Thoracic aorta (tissue), 2 donors: Measurements from ENCODE around the gene ILRUN. TPM values are rescaled to one million over a fixed set of nuclear protein-coding genes. Genes with fewer than 3 reads are reported as not detected.
A peak's percentile ranks its signal among the peaks of the same experiment; 100 is the strongest.
"Not testable (repeated sequence)": the region's sequence is repeated elsewhere in the genome, so short reads cannot be mapped to it uniquely, and the experiment has no call there.

ENCODE experiments used
- ATAC-seq: fragments of 150-250 bp; one replicate; pipeline ENCODE4 v1.8.0; 2017; ENCODE audit warnings: low read depth; ENCODE audit not compliant: insufficient number of reproducible peaks, low FRiP score
- DNase-seq: peaks from one replicate; pipeline ENCODE4 v3.0.0-alpha.2; 2020; ENCODE audit warnings: low spot score
- H3K27ac ChIP-seq, 2 donors: fragments of 200-600 bp; sonication (generic); 1 replicate in 1 of 2; 2 replicates in 1 of 2; pipeline ENCODE4 v1.5.1; 2016; ENCODE audit warnings: mild to moderate bottlenecking in 2 of 2, moderate library complexity in 2 of 2
- H3K27me3 ChIP-seq: fragments of 200-600 bp; sonication (generic); replicated peaks from 2 replicates; pipeline ENCODE4 v1.6.0; 2016; ENCODE audit warnings: mild to moderate bottlenecking; ENCODE audit not compliant: insufficient read depth
- H3K36me3 ChIP-seq: fragments of 200-600 bp; sonication (generic); one replicate; pipeline ENCODE4 v1.5.1; 2016
- H3K4me1 ChIP-seq, 2 donors: fragments of 200-600 bp; sonication (generic); 1 replicate in 1 of 2; 2 replicates in 1 of 2; pipeline versions ENCODE4 v1.5.1 to v1.6.0; 2016; ENCODE audit warnings: low read depth in 2 of 2, mild to moderate bottlenecking in 1 of 2; ENCODE audit not compliant: control insufficient read depth in 1 of 2
- H3K4me3 ChIP-seq: fragments of 200-600 bp; sonication (generic); 2 replicates; pipeline ENCODE4 v1.5.1; 2016; ENCODE audit warnings: mild to moderate bottlenecking
- H3K9me3 ChIP-seq: fragments of 200-600 bp; sonication (generic); 2 replicates; pipeline ENCODE4 v1.5.1; 2016
- total RNA-seq, 2 donors: library from RNA; depleted of rRNA; stranded (reverse); fragments of >200 nt; gene quantifications; one replicate each; pipeline versions ENCODE4 v1.1.0 to v1.2.3, GENCODE V29; 2016
- TF ChIP-seq, protein P1 (sequence below): fragments of 200-600 bp; sonication (generic); IDR thresholded peaks from one replicate; pipeline ENCODE4 v1.5.1; 2019; ENCODE audit warnings: antibody characterized with exemption

Gene ILRUN
- total RNA-seq, 2 donors from 2014 or later: 75.4 to 78.9 TPM

DNA sequence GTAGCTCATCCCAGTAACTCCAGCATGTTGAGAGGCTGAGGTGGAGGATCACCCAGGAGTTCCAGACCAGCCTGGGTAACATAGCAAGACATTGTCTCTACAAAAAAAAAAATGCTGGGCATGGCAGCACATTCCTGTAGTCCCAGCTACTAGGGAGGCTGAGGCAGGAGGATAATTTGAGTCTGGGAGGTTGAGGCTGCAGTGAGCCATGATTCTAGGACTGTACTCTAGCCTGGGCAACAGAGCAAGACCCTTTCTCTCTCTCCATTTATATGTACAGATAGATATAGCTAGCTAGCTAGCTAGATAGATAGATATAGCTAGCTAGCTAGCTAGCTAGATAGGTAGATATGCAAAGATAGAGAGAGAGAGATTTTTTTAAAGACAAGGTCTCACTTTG, 20.4 kb downstream of the ILRUN start:
- ATAC-seq (no peak), DNase-seq (no peak)
- H3K27ac ChIP-seq: no peak overlapping the region
- no peaks in the 10 kb centered on the region for H3K36me3 ChIP-seq
- peaks cover 48 to 51% of the 10 kb centered on the region in 2 donors for H3K4me1 ChIP-seq
- TF ChIP-seq, protein P1, sequence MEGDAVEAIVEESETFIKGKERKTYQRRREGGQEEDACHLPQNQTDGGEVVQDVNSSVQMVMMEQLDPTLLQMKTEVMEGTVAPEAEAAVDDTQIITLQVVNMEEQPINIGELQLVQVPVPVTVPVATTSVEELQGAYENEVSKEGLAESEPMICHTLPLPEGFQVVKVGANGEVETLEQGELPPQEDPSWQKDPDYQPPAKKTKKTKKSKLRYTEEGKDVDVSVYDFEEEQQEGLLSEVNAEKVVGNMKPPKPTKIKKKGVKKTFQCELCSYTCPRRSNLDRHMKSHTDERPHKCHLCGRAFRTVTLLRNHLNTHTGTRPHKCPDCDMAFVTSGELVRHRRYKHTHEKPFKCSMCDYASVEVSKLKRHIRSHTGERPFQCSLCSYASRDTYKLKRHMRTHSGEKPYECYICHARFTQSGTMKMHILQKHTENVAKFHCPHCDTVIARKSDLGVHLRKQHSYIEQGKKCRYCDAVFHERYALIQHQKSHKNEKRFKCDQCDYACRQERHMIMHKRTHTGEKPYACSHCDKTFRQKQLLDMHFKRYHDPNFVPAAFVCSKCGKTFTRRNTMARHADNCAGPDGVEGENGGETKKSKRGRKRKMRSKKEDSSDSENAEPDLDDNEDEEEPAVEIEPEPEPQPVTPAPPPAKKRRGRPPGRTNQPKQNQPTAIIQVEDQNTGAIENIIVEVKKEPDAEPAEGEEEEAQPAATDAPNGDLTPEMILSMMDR: no peak
- H3K27me3 ChIP-seq: no peaks in the 10 kb centered on the region
- no peaks in the 10 kb centered on the region for H3K9me3 ChIP-seq
- no peak overlapping the region for H3K4me3 ChIP-seq

DNA sequence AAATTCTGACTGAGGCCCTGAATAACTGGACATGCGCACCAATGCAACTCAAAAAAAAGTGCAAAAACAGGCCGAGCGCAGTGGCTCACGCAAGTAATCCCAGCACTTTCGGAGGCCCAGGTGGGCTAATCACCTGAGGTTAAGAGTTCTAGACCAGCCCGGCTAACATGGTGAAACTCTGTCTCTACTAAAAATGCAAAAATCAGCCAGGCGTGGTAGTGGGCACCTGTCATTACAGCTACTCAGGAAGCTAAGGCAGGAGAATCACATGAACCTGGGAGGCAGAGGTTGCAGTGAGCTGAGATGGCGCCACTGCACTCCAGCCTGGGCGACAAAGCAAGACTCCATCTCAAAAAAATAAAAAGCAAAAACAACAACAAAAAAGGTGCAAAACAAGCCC, 21.6 kb downstream of the ILRUN start:
- not testable (repeated sequence) for H3K27ac ChIP-seq, H3K4me3 ChIP-seq, H3K36me3 ChIP-seq, H3K9me3 ChIP-seq, H3K27me3 ChIP-seq, DNase-seq, ATAC-seq
- H3K4me1 ChIP-seq: peaks cover 41 to 42% of the 10 kb centered on the region in 2 donors

DNA sequence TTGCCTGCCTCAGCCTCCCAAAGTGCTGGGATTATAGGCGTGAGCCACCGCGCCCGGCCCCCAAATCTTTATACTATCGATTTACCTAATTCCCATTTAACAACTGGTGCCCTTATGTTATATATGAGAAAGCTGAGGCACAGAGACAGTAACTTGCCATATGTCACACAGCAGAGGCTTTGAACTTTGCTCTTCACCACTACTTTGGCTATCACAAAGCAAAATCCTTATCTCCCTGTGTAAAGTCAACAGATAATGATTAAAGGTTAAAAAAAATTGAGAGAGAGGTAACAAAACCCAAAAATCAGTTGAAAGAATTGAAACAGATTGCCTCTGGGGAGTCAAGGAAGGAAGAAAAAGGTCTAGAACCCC, 22.3 kb downstream of the ILRUN start:
- ATAC-seq (no peak), DNase-seq (no peak)
- no peaks in the 10 kb centered on the region for H3K27me3 ChIP-seq
- peak overlapping the region in 1 of 2 donors; percentile 15 for H3K27ac ChIP-seq
- no peaks in the 10 kb centered on the region for H3K9me3 ChIP-seq
- H3K4me1 ChIP-seq: peaks cover 35 to 36% of the 10 kb centered on the region in 2 donors
- no peak overlapping the region for H3K4me3 ChIP-seq
- TF ChIP-seq, protein P1: no peak
- H3K36me3 ChIP-seq: no peaks in the 10 kb centered on the region

DNA sequence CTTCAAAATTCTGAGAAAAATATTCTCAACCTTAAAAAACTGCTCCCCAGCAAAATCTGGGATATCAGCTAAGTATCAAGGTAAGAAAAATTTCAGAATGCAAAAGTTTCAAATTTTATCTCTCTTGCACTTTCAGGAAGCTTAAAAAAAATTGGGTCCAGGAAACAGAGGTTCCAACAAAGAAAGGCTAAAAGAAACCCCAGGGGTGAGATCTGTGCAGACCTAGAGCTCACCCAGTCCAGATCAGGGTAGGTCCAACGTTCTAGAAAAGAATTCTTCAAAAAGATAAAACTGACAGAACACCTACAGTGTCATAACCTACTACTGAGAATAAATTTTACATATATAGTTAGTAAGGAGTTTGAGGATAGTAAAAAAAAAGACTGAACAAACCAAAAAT, 23.5 kb downstream of the ILRUN start:
- Histone ChIP-seq H3K4me1 (peaks cover 33 to 36% of the 10 kb centered on the region in 2 donors), H3K27me3 (no peaks in the 10 kb centered on the region), H3K4me3 (no peak overlapping the region), H3K9me3 (no peaks in the 10 kb centered on the region), H3K27ac (peak overlapping the region in 1 of 2 donors; percentile 30), H3K36me3 (no peaks in the 10 kb centered on the region)
- TF ChIP-seq, protein P1: no peak
- ATAC-seq (no peak), DNase-seq (no peak)

DNA sequence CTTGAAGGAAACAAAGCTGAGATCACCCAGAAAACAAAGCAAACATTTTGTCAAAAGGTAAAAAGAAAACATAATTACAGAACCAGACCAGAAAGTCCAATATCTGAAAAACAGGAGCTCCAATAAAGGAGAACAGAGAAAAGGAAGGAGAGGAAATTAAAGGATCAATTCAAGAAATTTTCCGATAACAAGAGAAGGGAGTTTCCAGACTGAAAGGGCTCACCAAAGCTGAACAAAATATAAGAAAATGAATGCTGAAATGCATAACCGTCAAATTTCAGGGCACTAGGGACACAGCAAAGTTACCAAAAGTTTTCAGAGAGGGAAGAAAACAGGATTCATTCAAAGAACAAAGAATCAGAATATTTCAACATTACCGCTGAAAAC, 23.9 kb downstream of the ILRUN start:
- peak overlapping the region in 1 of 2 donors; percentile 66 for H3K27ac ChIP-seq
- no peaks in the 10 kb centered on the region for H3K9me3 ChIP-seq
- peaks cover 33 to 36% of the 10 kb centered on the region in 2 donors for H3K4me1 ChIP-seq
- TF ChIP-seq, protein P1: no peak
- DNase-seq: no peak
- no peaks in the 10 kb centered on the region for H3K27me3 ChIP-seq
- H3K4me3 ChIP-seq: no peak overlapping the region
- no peaks in the 10 kb centered on the region for H3K36me3 ChIP-seq
- no peak for ATAC-seq
